Measurements from ENCODE around the gene PLD1. TPM values are rescaled to one million over a fixed set of nuclear protein-coding genes. Genes with fewer than 3 reads are reported as not detected.

Gene PLD1
- total and polyA plus RNA-seq, 4 donors: 4.9 to 31.5 (median 18.6) TPM

DNA sequence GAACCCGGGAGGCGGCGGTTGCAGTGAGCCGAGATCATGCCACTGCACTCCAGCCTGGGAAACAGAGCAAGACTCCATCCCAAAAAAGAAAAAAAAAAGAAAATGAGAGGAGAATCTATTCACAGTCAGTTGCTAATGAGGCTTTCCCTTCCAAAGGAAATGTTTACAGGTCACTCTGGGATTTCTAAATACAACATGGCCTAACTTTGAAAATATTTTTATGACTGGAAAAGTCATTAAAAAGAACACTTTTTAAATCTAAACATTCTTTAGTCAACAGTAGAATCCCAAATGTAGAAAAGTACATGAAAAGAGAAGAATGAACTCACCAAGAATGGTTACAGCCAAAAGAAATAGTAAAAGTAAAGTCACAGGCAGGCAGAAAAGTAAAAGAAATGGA is 78.6 kb downstream of the PLD1 start:
- Histone ChIP-seq H3K9ac (ENCODE audit: low read depth in 1 of 2, low read length in 2 of 2) (no peak overlapping the region), H3K4me3 (ENCODE audit: low read depth in 1 of 3, low read length in 3 of 3) (no peak overlapping the region), H3K27me3 (ENCODE audit: control insufficient read depth in 4 of 4, insufficient read depth in 4 of 4, low read length in 3 of 4) (no peaks in the 10 kb centered on the region), H3K36me3 (ENCODE audit: control insufficient read depth in 4 of 4, insufficient read depth in 3 of 4, low read depth in 1 of 4, low read length in 3 of 4) (peaks cover 0 to 32% (median 10%) of the 10 kb centered on the region in 4 donors), H3K4me1 (ENCODE audit: control insufficient read depth in 4 of 4, insufficient read depth in 4 of 4, low read length in 3 of 4) (no peaks in the 10 kb centered on the region), H3K9me3 (ENCODE audit: control insufficient read depth in 4 of 4, low read length in 3 of 4) (no peaks in the 10 kb centered on the region), H3K27ac (ENCODE audit: low read depth in 1 of 2, low read length in 2 of 2) (no peak overlapping the region)
- WGBS: 89% methylated on average over 4 of the region's 4 CpGs
- no peak for TF ChIP-seq GABPA (IDR thresholded peaks at IDR 0.05 in 1 of 2, conservative IDR thresholded peaks at IDR 0.05 in 1 of 2)
- TF ChIP-seq, protein P1, sequence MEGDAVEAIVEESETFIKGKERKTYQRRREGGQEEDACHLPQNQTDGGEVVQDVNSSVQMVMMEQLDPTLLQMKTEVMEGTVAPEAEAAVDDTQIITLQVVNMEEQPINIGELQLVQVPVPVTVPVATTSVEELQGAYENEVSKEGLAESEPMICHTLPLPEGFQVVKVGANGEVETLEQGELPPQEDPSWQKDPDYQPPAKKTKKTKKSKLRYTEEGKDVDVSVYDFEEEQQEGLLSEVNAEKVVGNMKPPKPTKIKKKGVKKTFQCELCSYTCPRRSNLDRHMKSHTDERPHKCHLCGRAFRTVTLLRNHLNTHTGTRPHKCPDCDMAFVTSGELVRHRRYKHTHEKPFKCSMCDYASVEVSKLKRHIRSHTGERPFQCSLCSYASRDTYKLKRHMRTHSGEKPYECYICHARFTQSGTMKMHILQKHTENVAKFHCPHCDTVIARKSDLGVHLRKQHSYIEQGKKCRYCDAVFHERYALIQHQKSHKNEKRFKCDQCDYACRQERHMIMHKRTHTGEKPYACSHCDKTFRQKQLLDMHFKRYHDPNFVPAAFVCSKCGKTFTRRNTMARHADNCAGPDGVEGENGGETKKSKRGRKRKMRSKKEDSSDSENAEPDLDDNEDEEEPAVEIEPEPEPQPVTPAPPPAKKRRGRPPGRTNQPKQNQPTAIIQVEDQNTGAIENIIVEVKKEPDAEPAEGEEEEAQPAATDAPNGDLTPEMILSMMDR (IDR thresholded peaks at IDR 0.05; ENCODE audit: low read depth, low read length, missing input control): no peak
- no peak for TF ChIP-seq RXRA (IDR thresholded peaks at IDR 0.05)
- TF ChIP-seq SP1 (IDR thresholded peaks at IDR 0.05): no peak
- TF ChIP-seq HNF4A (conservative IDR thresholded peaks at IDR 0.05): no peak
- no peak for TF ChIP-seq HNF4G (IDR thresholded peaks at IDR 0.05)
- TF ChIP-seq EGR1 (IDR thresholded peaks at IDR 0.05; ENCODE audit: low read depth in 2 of 2): no peak
- TF ChIP-seq TAF1 (conservative IDR thresholded peaks at IDR 0.05): no peak
- TF ChIP-seq NR2F2 (IDR thresholded peaks at IDR 0.05): no peak
- no peak for DNase-seq (ENCODE audit: low spot score)

GRCh38 chr3:171729452-171730334 is 80.6 kb downstream of the PLD1 start:
- no peaks in the 10 kb centered on the region for H3K27me3 ChIP-seq (ENCODE audit: control insufficient read depth in 4 of 4, insufficient read depth in 4 of 4, low read length in 3 of 4)
- no peak for DNase-seq (ENCODE audit: low spot score)
- H3K9me3 ChIP-seq (ENCODE audit: control insufficient read depth in 4 of 4, low read length in 3 of 4): no peaks in the 10 kb centered on the region
- no peak for TF ChIP-seq HNF4G (IDR thresholded peaks at IDR 0.05)
- TF ChIP-seq, protein P2, sequence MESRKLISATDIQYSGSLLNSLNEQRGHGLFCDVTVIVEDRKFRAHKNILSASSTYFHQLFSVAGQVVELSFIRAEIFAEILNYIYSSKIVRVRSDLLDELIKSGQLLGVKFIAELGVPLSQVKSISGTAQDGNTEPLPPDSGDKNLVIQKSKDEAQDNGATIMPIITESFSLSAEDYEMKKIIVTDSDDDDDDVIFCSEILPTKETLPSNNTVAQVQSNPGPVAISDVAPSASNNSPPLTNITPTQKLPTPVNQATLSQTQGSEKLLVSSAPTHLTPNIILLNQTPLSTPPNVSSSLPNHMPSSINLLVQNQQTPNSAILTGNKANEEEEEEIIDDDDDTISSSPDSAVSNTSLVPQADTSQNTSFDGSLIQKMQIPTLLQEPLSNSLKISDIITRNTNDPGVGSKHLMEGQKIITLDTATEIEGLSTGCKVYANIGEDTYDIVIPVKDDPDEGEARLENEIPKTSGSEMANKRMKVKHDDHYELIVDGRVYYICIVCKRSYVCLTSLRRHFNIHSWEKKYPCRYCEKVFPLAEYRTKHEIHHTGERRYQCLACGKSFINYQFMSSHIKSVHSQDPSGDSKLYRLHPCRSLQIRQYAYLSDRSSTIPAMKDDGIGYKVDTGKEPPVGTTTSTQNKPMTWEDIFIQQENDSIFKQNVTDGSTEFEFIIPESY (IDR thresholded peaks at IDR 0.05): no peak
- no peak for TF ChIP-seq TAF1 (conservative IDR thresholded peaks at IDR 0.05)
- TF ChIP-seq YY1 (IDR thresholded peaks at IDR 0.05): no peak
- TF ChIP-seq HNF4A (conservative IDR thresholded peaks at IDR 0.05): no peak
- TF ChIP-seq GABPA (IDR thresholded peaks at IDR 0.05 in 1 of 2, conservative IDR thresholded peaks at IDR 0.05 in 1 of 2): no peak
- TF ChIP-seq, protein P3, sequence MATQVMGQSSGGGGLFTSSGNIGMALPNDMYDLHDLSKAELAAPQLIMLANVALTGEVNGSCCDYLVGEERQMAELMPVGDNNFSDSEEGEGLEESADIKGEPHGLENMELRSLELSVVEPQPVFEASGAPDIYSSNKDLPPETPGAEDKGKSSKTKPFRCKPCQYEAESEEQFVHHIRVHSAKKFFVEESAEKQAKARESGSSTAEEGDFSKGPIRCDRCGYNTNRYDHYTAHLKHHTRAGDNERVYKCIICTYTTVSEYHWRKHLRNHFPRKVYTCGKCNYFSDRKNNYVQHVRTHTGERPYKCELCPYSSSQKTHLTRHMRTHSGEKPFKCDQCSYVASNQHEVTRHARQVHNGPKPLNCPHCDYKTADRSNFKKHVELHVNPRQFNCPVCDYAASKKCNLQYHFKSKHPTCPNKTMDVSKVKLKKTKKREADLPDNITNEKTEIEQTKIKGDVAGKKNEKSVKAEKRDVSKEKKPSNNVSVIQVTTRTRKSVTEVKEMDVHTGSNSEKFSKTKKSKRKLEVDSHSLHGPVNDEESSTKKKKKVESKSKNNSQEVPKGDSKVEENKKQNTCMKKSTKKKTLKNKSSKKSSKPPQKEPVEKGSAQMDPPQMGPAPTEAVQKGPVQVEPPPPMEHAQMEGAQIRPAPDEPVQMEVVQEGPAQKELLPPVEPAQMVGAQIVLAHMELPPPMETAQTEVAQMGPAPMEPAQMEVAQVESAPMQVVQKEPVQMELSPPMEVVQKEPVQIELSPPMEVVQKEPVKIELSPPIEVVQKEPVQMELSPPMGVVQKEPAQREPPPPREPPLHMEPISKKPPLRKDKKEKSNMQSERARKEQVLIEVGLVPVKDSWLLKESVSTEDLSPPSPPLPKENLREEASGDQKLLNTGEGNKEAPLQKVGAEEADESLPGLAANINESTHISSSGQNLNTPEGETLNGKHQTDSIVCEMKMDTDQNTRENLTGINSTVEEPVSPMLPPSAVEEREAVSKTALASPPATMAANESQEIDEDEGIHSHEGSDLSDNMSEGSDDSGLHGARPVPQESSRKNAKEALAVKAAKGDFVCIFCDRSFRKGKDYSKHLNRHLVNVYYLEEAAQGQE (IDR thresholded peaks at IDR 0.05): no peak
- TF ChIP-seq, protein P4, sequence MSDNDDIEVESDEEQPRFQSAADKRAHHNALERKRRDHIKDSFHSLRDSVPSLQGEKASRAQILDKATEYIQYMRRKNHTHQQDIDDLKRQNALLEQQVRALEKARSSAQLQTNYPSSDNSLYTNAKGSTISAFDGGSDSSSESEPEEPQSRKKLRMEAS (IDR thresholded peaks at IDR 0.05): no peak
- no peak for TF ChIP-seq RAD21 (IDR thresholded peaks at IDR 0.05)
- no peak for TF ChIP-seq JUND (IDR thresholded peaks at IDR 0.05)
- TF ChIP-seq FOXA2 (IDR thresholded peaks at IDR 0.05): no peak
- no peak for TF ChIP-seq EGR1 (IDR thresholded peaks at IDR 0.05; ENCODE audit: low read depth in 2 of 2)
- TF ChIP-seq, protein P1 (IDR thresholded peaks at IDR 0.05; ENCODE audit: low read depth, low read length, missing input control): no peak
- TF ChIP-seq RXRA (IDR thresholded peaks at IDR 0.05): no peak
- TF ChIP-seq, protein P5, sequence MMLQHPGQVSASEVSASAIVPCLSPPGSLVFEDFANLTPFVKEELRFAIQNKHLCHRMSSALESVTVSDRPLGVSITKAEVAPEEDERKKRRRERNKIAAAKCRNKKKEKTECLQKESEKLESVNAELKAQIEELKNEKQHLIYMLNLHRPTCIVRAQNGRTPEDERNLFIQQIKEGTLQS (IDR thresholded peaks at IDR 0.05): no peak
- no peak for TF ChIP-seq FOXA1 (IDR thresholded peaks at IDR 0.05)
- no peak for TF ChIP-seq SP1 (IDR thresholded peaks at IDR 0.05)
- peaks cover 1 to 33% (median 16%) of the 10 kb centered on the region in 4 donors for H3K36me3 ChIP-seq (ENCODE audit: control insufficient read depth in 4 of 4, insufficient read depth in 3 of 4, low read depth in 1 of 4, low read length in 3 of 4)
- no peak overlapping the region for H3K4me3 ChIP-seq (ENCODE audit: low read depth in 1 of 3, low read length in 3 of 3)
- no peak overlapping the region for H3K27ac ChIP-seq (ENCODE audit: low read depth in 1 of 2, low read length in 2 of 2)
- H3K4me1 ChIP-seq (ENCODE audit: control insufficient read depth in 4 of 4, insufficient read depth in 4 of 4, low read length in 3 of 4): no peaks in the 10 kb centered on the region
- no peak overlapping the region for H3K9ac ChIP-seq (ENCODE audit: low read depth in 1 of 2, low read length in 2 of 2)
- WGBS: 89% methylated on average over 3 of the region's 3 CpGs
